B cell (primary cell): ENCODE results near the gene ATL1. TPM values are rescaled to one million over a fixed set of nuclear protein-coding genes. Genes with fewer than 3 reads are reported as not detected.
A peak's percentile ranks its signal among the peaks of the same experiment; 100 is the strongest.

Experiments used
- ATAC-seq: fragments of 200-7000 bp; cut with Tn5 transposase; one replicate; pipeline ENCODE4 v1.10.0; 2021; ENCODE audit warnings: low read depth, mild to moderate bottlenecking, moderate number of reproducible peaks, moderate library complexity
- CTCF ChIA-PET: fragments of 350-600 bp; sonication (Branson Sonifier 250); formaldehyde crosslinking; loops from one replicate; lab custom pipeline; 2021; ENCODE audit warnings: antibody characterized with exemption, inconsistent platforms; lab: Charles Lee
- POLR2A ChIA-PET: fragments of 350-600 bp; sonication (Branson Sonifier 250); formaldehyde crosslinking; loops from one replicate; lab custom pipeline; 2021; ENCODE audit warnings: antibody characterized with exemption; lab: Charles Lee
- DNase-seq: peaks from one replicate; pipeline ENCODE4 v3.0.0; 2013
- H2AFZ ChIP-seq: 2 replicates; pipeline ENCODE4 v1.6.1; 2012; ENCODE audit warnings: mild to moderate bottlenecking, low read depth, low read length; ENCODE audit not compliant: insufficient read depth, poor library complexity, severe bottlenecking
- H3K27ac ChIP-seq, 2 donors: 1 replicate in 1 of 2; 2 replicates in 1 of 2; pipeline ENCODE4 v1.5.1; 2012 to 2013; ENCODE audit warnings: low read length in 2 of 2, mild to moderate bottlenecking in 2 of 2, moderate library complexity in 1 of 2
- H3K27me3 ChIP-seq, 4 experiments: fragments of 200-600 bp in 1 of 4; sonication (generic) in 1 of 4; replicated peaks in 1 of 4; 1 replicate in 2 of 4; 2 replicates in 2 of 4; pipeline versions ENCODE4 v1.6.1 to v1.7.0; 2013 to 2016; ENCODE audit warnings: low read length in 3 of 4, mild to moderate bottlenecking in 2 of 4, mixed read lengths in 1 of 4, moderate library complexity in 1 of 4; ENCODE audit not compliant: insufficient read depth in 4 of 4, control insufficient read depth in 3 of 4; ENCODE audit errors: control extremely low read depth in 1 of 4
- H3K36me3 ChIP-seq, 2 experiments: replicated peaks in 1 of 2; 1 replicate in 1 of 2; 2 replicates in 1 of 2; pipeline versions ENCODE4 v1.6.1 to v1.7.1; 2013; ENCODE audit warnings: low read length in 1 of 2; ENCODE audit not compliant: insufficient read depth in 2 of 2, control insufficient read depth in 1 of 2; ENCODE audit errors: control extremely low read depth in 1 of 2, extremely low read depth in 1 of 2
- H3K4me1 ChIP-seq, 2 donors: fragments of 200-600 bp in 1 of 2; sonication (generic) in 1 of 2; 1 replicate in 1 of 2; 2 replicates in 1 of 2; pipeline versions ENCODE4 v1.5.1 to v1.6.1; 2013 to 2017; ENCODE audit warnings: low read length in 2 of 2; ENCODE audit not compliant: control insufficient read depth in 2 of 2, insufficient read depth in 2 of 2
- H3K4me2 ChIP-seq: replicated peaks from 2 replicates; pipeline ENCODE3; 2012; ENCODE audit warnings: mild to moderate bottlenecking, low read depth, low read length; ENCODE audit not compliant: poor library complexity, severe bottlenecking
- H3K4me3 ChIP-seq, 5 experiments: fragments of 200-600 bp in 1 of 5; sonication (generic) in 1 of 5; 1 replicate in 3 of 5; 2 replicates in 2 of 5; pipeline versions ENCODE4 v1.5.1 to v1.7.0; 2011 to 2016; ENCODE audit warnings: low read length in 4 of 5, mild to moderate bottlenecking in 4 of 5, low read depth in 2 of 5, control low read depth in 1 of 5, moderate library complexity in 1 of 5; ENCODE audit not compliant: insufficient read depth in 1 of 5; ENCODE audit errors: control extremely low read depth in 1 of 5, extremely low read depth in 1 of 5
- H3K79me2 ChIP-seq: fragments of 200-600 bp; sonication (generic); one replicate; pipeline ENCODE4 v1.6.0; 2016; ENCODE audit warnings: low read length; ENCODE audit not compliant: control insufficient read depth, insufficient read depth
- H3K9ac ChIP-seq: fragments of 200-600 bp; sonication (generic); 2 replicates; pipeline ENCODE4 v1.6.1; 2017; ENCODE audit warnings: mild to moderate bottlenecking, low read length, moderate library complexity
- H3K9me3 ChIP-seq, 3 donors: one replicate each; pipeline versions ENCODE4 v1.6.1 to v1.7.1; 2013; ENCODE audit warnings: low read length in 2 of 3; ENCODE audit not compliant: control insufficient read depth in 2 of 3, insufficient read depth in 1 of 3; ENCODE audit errors: control extremely low read depth in 1 of 3
- H4K20me1 ChIP-seq: 2 replicates; pipeline ENCODE4 v1.6.0; 2012; ENCODE audit warnings: mild to moderate bottlenecking, low read length; ENCODE audit not compliant: insufficient read depth, control insufficient read depth, poor library complexity, severe bottlenecking
- H3K27ac Mint-ChIP-seq: one replicate; pipeline ENCODE4 v1.8.0; 2021; ENCODE audit warnings: mixed read lengths
- H3K27me3 Mint-ChIP-seq: one replicate; pipeline ENCODE4 v1.8.0; 2021; ENCODE audit warnings: mixed read lengths
- H3K4me1 Mint-ChIP-seq: one replicate; pipeline ENCODE4 v1.8.0; 2021; ENCODE audit warnings: mixed read lengths
- H3K4me3 Mint-ChIP-seq: one replicate; pipeline ENCODE4 v1.8.0; 2021; ENCODE audit warnings: mixed read lengths
- H3K9me3 Mint-ChIP-seq: one replicate; pipeline ENCODE4 v1.8.0; 2022; ENCODE audit warnings: mixed read lengths; ENCODE audit not compliant: insufficient read depth
- CTCF ChIP-seq: fragments of 200-600 bp; IDR thresholded peaks from one replicate; pipeline ENCODE4 v1.8.0; 2022; ENCODE audit warnings: antibody characterized with exemption, mild to moderate bottlenecking
- EZH2 ChIP-seq: IDR thresholded peaks from 2 replicates; pipeline ENCODE4 v1.6.1; 2012; ENCODE audit warnings: borderline replicate concordance, low read depth, mild to moderate bottlenecking, moderate library complexity, low read length; ENCODE audit not compliant: insufficient read depth, poor library complexity, severe bottlenecking
- WGBS: methylation state at CpG from one replicate; pipeline ENCODE4 v1.1.5; 2013; ENCODE audit warnings: missing lambda C conversion rate; ENCODE audit not compliant: insufficient coverage; 5-methylcytosine and 5-hydroxymethylcytosine counted together
- intact Hi-C: fragments of 100-400 bp; cut with micrococcal nuclease; formaldehyde crosslinking; loops from one replicate; pipeline ENCODE4 v1.10.0; 2022
- polyA plus RNA-seq: library from polyadenylated mRNA; depleted of rRNA; stranded (reverse); fragments of >200 nt; gene quantifications from 2 replicates; pipeline ENCODE4 v1.2.3, GENCODE V29; 2012
- total RNA-seq, 2 donors: library from RNA; stranded (reverse); fragments of 120-200 nt in 1 of 2; gene quantifications; 1 replicate in 1 of 2; 2 replicates in 1 of 2; pipeline versions ENCODE4 v1.2.3 to v1.2.4, GENCODE V29; 2013 to 2022

Gene ATL1
- total and polyA plus RNA-seq, 2 donors (not counting 1 experiment from before 2014, with no cell fraction given) = 2.9 TPM

GRCh38 chr14:50531595-50532501, 28.1 kb upstream of the ATL1 start:
- Histone ChIP-seq H3K9me3 (peaks cover 0 to under 1% (median 0%) of the 10 kb centered on the region in 3 donors), H2AFZ (peak overlapping the region; percentile 83), H3K9ac (peak overlapping the region; percentile 79), H3K27ac (peak overlapping the region; percentile 72 to 88), H4K20me1 (no peaks in the 10 kb centered on the region), H3K4me2 (peak overlapping the region; percentile 93), H3K4me3 (peak overlapping the region; percentile 62 to 89 (median 76)), H3K27me3 (no peaks in the 10 kb centered on the region), H3K4me1 (peaks cover 18 to 37% of the 10 kb centered on the region in 2 donors), H3K79me2 (peaks cover 51% of the 10 kb centered on the region), H3K36me3 (peaks cover 0 to 8% of the 10 kb centered on the region in 2 experiments)
- ATAC-seq = no peak
- TF ChIP-seq CTCF (no peak), EZH2 (no peak)
- intact Hi-C loops = loop anchor here (1.0 to 10.0 kb wide), 11 partner anchors 29 to 947 kb away; partner anchors contain the start of genes ATL1, DMAC2L, L2HGDH and NEMF
- DNase-seq = peak; percentile 63
- under 1% methylated on average over 82 of the region's 82 CpGs for WGBS
- POLR2A ChIA-PET = interaction anchor here (1.1 kb wide), 1 partner anchor 220 kb away, joined by 3 read pairs; the partner anchor contains the start of genes DMAC2L and L2HGDH
- H3K4me3 Mint-ChIP-seq = peak overlapping the region; percentile 93
- no peaks in the 10 kb centered on the region for H3K27me3 Mint-ChIP-seq
- H3K27ac Mint-ChIP-seq = peak overlapping the region; percentile 87
- CTCF ChIA-PET = interaction anchor here (1.0 to 3.0 kb wide), 7 partner anchors 11 to 680 kb away, joined by 3 to 26 read pairs (median 7); partner anchors contain the start of genes DMAC2L and L2HGDH
- no peaks in the 10 kb centered on the region for H3K9me3 Mint-ChIP-seq
- peaks cover 47% of the 10 kb centered on the region for H3K4me1 Mint-ChIP-seq
